Cardiac fibroblast (primary cell): Measurements from ENCODE around the gene TRIM54.
"Not testable (repeated sequence)": the region's sequence is repeated elsewhere in the genome, so short reads cannot be mapped to it uniquely, and the experiment has no call there.

Source experiments
- DNase-seq, 2 donors: peaks; one replicate each; pipeline versions ENCODE4 v3.0.0 to v3.0.0-alpha.2; 2010; ENCODE audit warnings: low read depth in 2 of 2
- H3K4me3 ChIP-seq, 2 donors: replicated peaks in 1 of 2; 1 replicate in 1 of 2; 2 replicates in 1 of 2; pipeline ENCODE4 v1.5.1; 2011; ENCODE audit warnings: low read depth in 2 of 2, low read length in 2 of 2, mild to moderate bottlenecking in 2 of 2, moderate library complexity in 1 of 2
- CTCF ChIP-seq: IDR thresholded peaks from one replicate; pipeline ENCODE4 v1.5.1; 2011; ENCODE audit warnings: low read depth, mild to moderate bottlenecking, low read length, inconsistent platforms

The TRIM54 gene

GRCh38 chr2:27271631-27272340 lies 10.4 kb upstream of the TRIM54 start:
- DNase-seq: no peak
- H3K4me3 ChIP-seq: no peak overlapping the region
- TF ChIP-seq CTCF: no peak

- DNase-seq: not testable (repeated sequence)
Measured at GRCh38 chr2:27272537-27273522, 9.4 kb upstream of the TRIM54 start.

GRCh38 chr2:27275211-27276150 lies 6.7 kb upstream of the TRIM54 start, which contains the start of gene DNAJC5G:
Gene DNAJC5G (plus strand): TSS chr2:27275433. CDS start chr2:27276729, 1,296 bp downstream.
- no peak for TF ChIP-seq CTCF
- no peak within 1 kb of the TSS for H3K4me3 ChIP-seq
- DNase-seq: no peak

More at GRCh38 chr2:27272537-27273522, 9.4 kb upstream of the TRIM54 start:
- H3K4me3 ChIP-seq: not testable (repeated sequence)

GRCh38 chr2:27278010-27278409 lies 4.2 kb upstream of the TRIM54 start:
- no peak overlapping the region for H3K4me3 ChIP-seq
- TF ChIP-seq CTCF: no peak
- DNase-seq: no peak

- DNase-seq: no peak
- H3K4me3 ChIP-seq: no peak overlapping the region
- TF ChIP-seq CTCF: no peak
Measured at GRCh38 chr2:27280826-27281225, 1.4 kb upstream of the TRIM54 start.

GRCh38 chr2:27281442-27281841 lies 787 bp upstream of the TRIM54 start:
- DNase-seq: no peak
- TF ChIP-seq CTCF: no peak
- H3K4me3 ChIP-seq: no peak overlapping the region
